Measurements from ENCODE around the gene BRF1.

The BRF1 gene

DNA sequence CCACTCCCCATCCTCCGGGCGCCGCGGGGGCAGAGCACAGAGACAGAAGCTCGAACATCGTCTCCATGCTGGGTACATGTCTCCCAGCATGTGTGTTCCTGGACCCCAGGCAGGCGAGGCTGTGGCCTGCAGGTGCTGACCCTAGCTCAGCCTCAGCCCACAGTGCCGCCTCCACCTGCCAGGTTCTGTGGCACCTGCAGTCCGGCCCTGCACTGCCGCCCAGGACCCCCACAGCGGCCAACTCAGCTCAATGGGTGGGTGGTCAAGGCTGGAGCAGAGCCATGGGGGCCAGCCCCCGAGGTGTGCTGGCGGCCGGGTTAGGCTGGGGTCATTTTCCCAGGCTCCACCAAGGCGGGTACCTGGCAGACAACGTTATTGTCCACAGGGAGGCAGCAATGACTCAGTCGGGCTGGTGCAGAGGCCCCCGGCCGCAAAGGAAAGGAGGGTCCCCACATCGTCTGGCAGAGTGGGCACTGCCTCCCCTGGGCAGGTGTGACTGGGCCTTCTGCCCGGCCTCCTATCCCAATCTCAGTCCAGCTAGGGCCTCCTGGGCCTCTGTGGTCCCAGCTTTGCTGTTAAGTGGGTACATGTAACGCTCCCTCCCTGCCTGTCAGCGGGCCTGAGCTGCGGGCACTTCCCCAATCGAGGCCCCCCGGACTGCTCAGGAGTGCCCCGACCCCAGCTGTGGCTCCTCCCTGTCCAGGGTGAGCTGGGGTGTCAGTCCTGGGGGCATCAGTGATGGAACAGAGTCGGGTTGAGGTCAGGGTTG, 99.5 kb downstream of the BRF1 start:
- H3K27ac ChIP-seq, result no peak overlapping the region
- TF ChIP-seq, protein P1, sequence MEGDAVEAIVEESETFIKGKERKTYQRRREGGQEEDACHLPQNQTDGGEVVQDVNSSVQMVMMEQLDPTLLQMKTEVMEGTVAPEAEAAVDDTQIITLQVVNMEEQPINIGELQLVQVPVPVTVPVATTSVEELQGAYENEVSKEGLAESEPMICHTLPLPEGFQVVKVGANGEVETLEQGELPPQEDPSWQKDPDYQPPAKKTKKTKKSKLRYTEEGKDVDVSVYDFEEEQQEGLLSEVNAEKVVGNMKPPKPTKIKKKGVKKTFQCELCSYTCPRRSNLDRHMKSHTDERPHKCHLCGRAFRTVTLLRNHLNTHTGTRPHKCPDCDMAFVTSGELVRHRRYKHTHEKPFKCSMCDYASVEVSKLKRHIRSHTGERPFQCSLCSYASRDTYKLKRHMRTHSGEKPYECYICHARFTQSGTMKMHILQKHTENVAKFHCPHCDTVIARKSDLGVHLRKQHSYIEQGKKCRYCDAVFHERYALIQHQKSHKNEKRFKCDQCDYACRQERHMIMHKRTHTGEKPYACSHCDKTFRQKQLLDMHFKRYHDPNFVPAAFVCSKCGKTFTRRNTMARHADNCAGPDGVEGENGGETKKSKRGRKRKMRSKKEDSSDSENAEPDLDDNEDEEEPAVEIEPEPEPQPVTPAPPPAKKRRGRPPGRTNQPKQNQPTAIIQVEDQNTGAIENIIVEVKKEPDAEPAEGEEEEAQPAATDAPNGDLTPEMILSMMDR (conservative IDR thresholded peaks at IDR 0.05), result peak; percentile 21

DNA sequence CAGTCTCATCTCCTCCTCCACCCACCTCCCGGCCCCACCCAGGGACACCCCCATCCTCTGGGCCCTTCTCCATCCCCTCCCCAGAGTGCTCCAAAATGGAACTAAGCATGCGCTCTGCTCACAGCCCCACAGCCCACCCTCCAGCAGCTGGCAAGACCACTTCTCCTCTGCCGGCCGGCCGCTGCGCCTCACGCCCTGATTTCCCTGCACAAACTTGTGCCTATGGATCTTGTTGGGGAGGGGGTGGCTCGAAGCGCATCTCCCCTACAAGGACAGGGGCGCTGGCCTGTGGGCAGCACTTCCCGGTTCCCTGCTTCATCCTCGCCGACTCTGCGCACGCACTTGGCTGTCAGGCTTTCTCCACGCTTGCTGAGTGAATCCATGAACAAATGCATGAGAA, 100.2 kb downstream of the BRF1 start:
- TF ChIP-seq, protein P1 (conservative IDR thresholded peaks at IDR 0.05), result no peak
- H3K27ac ChIP-seq, result no peak overlapping the region

DNA sequence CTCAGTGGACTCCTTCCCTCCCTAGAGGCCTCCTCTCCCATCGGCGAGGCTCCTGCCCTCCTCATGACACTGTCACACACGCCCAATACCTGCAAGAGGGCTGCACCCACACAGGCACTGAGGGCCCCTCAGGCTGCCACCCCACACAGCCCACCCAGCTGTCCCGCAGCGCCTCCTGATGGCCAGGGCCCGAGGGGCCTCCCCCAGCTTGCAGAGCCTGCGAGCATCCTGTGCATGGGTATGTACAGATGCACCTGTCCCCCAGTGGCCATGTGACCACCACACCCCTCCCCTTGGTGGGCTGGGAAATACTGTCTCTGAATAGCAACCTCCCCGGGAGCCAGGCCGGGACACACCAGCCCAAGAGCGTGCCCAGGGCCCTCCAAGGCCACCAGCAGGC, 100.7 kb downstream of the BRF1 start:
- no peak overlapping the region for H3K27ac ChIP-seq
- TF ChIP-seq, protein P1 (conservative IDR thresholded peaks at IDR 0.05), result no peak

DNA sequence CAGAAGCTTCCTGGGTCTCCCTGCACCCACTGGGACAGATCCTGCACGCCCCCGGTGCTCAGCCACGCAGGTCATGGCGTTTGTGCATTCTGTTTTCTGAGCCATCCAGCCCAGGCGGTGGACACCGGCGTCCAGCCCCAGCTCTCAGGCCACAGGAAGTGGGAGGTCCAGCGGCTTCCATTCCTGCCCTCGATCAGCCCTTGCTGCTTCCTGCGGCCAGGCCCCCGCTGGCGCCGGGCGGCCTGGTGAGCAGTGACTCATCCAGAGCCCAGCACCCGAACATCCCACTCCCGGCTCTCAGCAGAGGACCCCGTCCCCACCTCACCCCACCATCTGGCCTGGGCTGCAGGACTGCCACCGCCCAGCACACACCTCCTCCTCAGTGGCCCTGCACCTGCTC, 101.7 kb downstream of the BRF1 start:
- TF ChIP-seq, protein P1 (conservative IDR thresholded peaks at IDR 0.05), result no peak
- H3K27ac ChIP-seq, result no peak overlapping the region

DNA sequence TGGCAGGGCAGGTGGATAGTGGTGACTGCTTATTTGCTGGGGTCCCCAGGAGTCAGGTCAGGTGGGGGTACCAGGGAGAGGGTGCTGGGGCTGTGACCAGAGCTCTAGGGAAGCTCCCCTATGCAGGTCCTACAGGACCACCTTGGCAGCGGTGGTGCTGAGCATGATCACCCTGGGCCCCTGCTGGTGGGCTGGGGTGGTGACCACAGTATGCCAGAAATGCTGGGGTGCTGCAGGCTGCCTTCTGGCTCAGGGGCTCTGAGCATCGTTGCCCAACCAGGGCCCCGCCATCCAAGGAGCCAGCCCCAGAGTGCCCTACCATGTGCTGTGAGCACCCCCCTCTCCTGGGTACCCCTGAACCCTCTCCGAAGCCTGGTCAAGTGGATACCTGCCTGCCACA, 102.2 kb downstream of the BRF1 start:
- H3K27ac ChIP-seq, result no peak overlapping the region
- TF ChIP-seq, protein P1 (conservative IDR thresholded peaks at IDR 0.05), result no peak

DNA sequence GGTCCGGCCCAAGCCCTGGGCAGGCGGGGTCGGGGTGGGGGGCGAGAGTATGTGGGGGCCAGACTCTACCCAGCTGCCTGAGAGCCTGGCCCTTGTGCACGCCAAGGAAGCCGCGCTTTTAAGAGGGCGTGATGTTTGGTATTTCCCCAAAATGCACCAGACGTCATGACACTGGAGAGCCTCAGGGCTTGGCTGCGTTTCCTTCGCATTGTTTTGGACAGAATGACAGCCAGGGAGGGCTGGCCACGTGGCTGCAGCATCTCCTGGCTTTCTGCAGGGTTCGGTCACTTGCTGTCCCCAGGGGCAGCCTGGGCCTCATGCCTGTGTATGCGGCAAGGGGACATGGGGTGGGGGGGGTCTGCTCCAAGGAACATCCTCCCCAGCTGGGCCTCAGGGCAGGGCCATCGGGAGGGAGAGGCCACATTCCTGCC, 103.6 kb downstream of the BRF1 start:
- H3K27ac ChIP-seq, result no peak overlapping the region
- TF ChIP-seq, protein P1 (conservative IDR thresholded peaks at IDR 0.05), result no peak

DNA sequence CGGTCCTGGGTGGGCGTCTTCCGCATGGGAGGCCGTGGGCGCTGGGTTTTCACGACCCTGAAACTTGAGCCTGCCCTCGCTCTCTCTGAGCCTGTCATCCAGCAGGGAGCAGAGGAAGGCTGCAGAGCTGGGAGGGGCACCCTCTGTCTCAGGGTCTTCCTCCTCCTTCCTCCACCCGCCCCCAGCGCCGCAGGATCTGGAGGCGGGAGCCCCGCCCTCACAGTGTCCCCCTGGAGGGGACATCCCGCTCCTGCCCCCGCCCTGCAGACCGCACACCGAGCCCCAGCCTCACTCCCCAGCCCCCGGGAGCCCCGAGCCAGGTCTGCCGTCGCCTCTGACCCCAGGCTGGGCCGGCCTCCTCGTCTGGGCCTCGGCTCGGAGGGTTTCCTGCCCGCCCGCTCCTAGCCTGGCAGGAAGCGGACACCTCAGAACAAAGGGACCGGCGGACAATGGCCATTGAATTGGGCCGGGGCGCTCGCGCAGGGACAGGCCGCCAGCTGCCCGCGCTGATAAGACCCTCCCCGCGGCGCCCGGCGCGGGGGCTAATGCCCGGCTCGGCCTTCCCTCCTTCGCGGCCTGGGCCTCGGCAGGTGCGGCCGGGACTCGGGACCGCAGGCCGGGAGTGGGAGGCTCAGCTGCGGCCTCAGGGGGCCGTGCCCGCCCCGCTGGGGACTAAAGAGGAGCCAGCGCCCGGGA, 104.4 kb downstream of the BRF1 start:
- TF ChIP-seq, protein P1 (conservative IDR thresholded peaks at IDR 0.05), result no peak

More for the DNA sequence above, 104.4 kb downstream of the BRF1 start:
- no peak overlapping the region for H3K27ac ChIP-seq

Measured in VCaP (cell line).